B cell (primary cell): ENCODE data around the gene JARID2.

ENCODE experiments used
- CTCF ChIP-seq: fragments of 200-600 bp; IDR thresholded peaks from one replicate; pipeline ENCODE4 v1.8.0; 2022; ENCODE audit warnings: antibody characterized with exemption, mild to moderate bottlenecking
- EZH2 ChIP-seq: IDR thresholded peaks from 2 replicates; pipeline ENCODE4 v1.6.1; 2012; ENCODE audit warnings: borderline replicate concordance, low read depth, mild to moderate bottlenecking, moderate library complexity, low read length; ENCODE audit not compliant: insufficient read depth, poor library complexity, severe bottlenecking

DNA sequence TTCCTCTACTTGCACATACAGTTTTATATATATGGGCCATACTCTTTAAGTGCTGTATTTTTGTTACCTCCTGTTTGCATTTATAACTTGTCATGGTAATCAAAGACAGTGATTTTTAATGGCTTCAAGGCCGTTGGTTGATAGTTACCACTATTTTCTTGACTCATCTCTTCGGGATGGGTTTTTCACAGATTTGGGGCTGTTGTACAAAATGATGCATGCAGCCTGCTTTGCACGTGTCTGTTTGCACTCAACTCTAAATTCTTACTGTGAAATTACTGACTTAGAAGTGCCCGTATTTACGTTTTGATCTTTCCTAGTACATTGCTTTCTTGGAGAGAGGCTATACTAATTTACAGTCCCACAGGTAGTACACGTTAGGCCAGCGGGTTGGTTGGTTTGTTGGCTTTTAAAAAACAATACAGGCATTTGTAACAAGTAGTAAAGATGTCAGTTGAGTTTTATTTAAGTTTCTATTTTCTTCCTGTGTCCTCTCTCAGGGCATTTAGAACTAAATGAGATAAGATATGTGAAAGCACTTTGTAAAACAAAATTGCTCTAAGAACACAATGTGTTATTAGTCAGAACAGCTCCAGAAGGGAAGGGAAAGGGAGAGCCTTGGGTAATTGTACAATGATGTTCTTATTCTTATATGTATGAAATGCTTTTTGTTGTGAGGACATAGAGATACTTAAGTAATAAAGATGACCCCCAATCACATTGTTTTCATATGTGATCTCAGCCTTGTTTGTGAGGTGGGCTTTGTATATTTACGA is 11.7 kb downstream of the JARID2 start:
- TF ChIP-seq CTCF (no peak), EZH2 (no peak)
